OCI-LY7 (cell line): ENCODE results near the gene TM2D3. TPM values are rescaled to one million over a fixed set of nuclear protein-coding genes. Genes with fewer than 3 reads are reported as not detected.

Experiments used
- BruUV-seq: library from RNA; stranded (reverse); fragments of 400-500 nt; replicated peaks from 2 replicates; lab custom pipeline; 2021; lab: Mats Ljungman, UMichigan
- CTCF ChIA-PET: fragments of 300-600 bp; sonication (Branson Sonifier 250); formaldehyde crosslinking; loops from one replicate; lab custom pipeline; 2022; ENCODE audit warnings: antibody characterized with exemption; ENCODE audit not compliant: unreplicated experiment; lab: Charles Lee
- POLR2A ChIA-PET: fragments of 300-600 bp; sonication (Branson Sonifier 250); formaldehyde crosslinking; loops from one replicate; lab custom pipeline; 2022; ENCODE audit warnings: antibody characterized with exemption; lab: Charles Lee
- DNase-seq: peaks from one replicate; pipeline ENCODE4 v3.0.0-alpha.2; 2015; ENCODE audit warnings: low spot score
- H2AFZ ChIP-seq: fragments of 200-600 bp; sonication (generic), shearing (Covaris generic); 2 replicates; pipeline ENCODE4 v1.6.1; 2014; ENCODE audit warnings: mild to moderate bottlenecking, antibody characterized with exemption, low read length, moderate library complexity
- H3K27ac ChIP-seq: fragments of 200-600 bp; sonication (generic); 2 replicates; pipeline ENCODE4 v1.5.1; 2014; ENCODE audit warnings: mixed run types, low read depth, mild to moderate bottlenecking, moderate library complexity, low read length, inconsistent platforms; ENCODE audit not compliant: poor library complexity, severe bottlenecking
- H3K36me3 ChIP-seq: fragments of 200-600 bp; sonication (generic); 2 replicates; pipeline ENCODE4 v1.6.1; 2014; ENCODE audit warnings: mild to moderate bottlenecking, antibody characterized with exemption, low read length, moderate library complexity, mixed read lengths; ENCODE audit not compliant: insufficient read depth
- H3K4me1 ChIP-seq: fragments of 200-600 bp; sonication (generic); 2 replicates; pipeline ENCODE4 v1.5.1; 2014; ENCODE audit warnings: mild to moderate bottlenecking, low read length; ENCODE audit not compliant: insufficient read depth, poor library complexity, severe bottlenecking
- H3K4me2 ChIP-seq: fragments of 200-600 bp; sonication (generic); 2 replicates; pipeline ENCODE4 v1.6.1; 2014; ENCODE audit warnings: mild to moderate bottlenecking, low read length
- H3K4me3 ChIP-seq: fragments of 200-600 bp; sonication (generic); 2 replicates; pipeline ENCODE4 v1.5.1; 2014; ENCODE audit warnings: mild to moderate bottlenecking, low read depth, low read length; ENCODE audit not compliant: poor library complexity, severe bottlenecking
- H3K79me2 ChIP-seq: fragments of 200-600 bp; sonication (generic); 2 replicates; pipeline ENCODE4 v1.6.1; 2016; ENCODE audit warnings: low read depth, mild to moderate bottlenecking, low read length, moderate library complexity, mixed read lengths; ENCODE audit not compliant: insufficient read depth
- H3K9me2 ChIP-seq: fragments of 200-600 bp; sonication (generic); 2 replicates; pipeline ENCODE4 v1.6.1; 2016; ENCODE audit warnings: mild to moderate bottlenecking, low read length, mixed read lengths; ENCODE audit not compliant: insufficient read depth
- H3K9me3 ChIP-seq: fragments of 200-600 bp; sonication (generic); 2 replicates; pipeline ENCODE4 v1.6.1; 2014; ENCODE audit warnings: mild to moderate bottlenecking, mixed run types, low read length, mixed read lengths
- H4K20me1 ChIP-seq: fragments of 200-600 bp; sonication (generic); 2 replicates; pipeline ENCODE4 v1.6.1; 2014; ENCODE audit warnings: mild to moderate bottlenecking, antibody characterized with exemption, low read length, moderate library complexity, mixed read lengths; ENCODE audit not compliant: insufficient read depth
- EZH2phosphoT487 ChIP-seq: fragments of 200-600 bp; sonication (generic); IDR thresholded peaks from 2 replicates; pipeline ENCODE4 v1.6.1; 2018; ENCODE audit warnings: low read depth, borderline replicate concordance, mild to moderate bottlenecking, mixed run types, antibody characterized with exemption, low read length, moderate library complexity, mixed read lengths
- intact Hi-C: fragments of 100-400 bp; cut with micrococcal nuclease; formaldehyde crosslinking; loops from one replicate; pipeline ENCODE4 v1.10.0; 2022; ENCODE audit not compliant: unreplicated experiment
- total RNA-seq, 2 experiments: library from RNA; depleted of rRNA in 1 of 2; stranded (reverse); fragments of >200 nt in 1 of 2; shearing (Covaris generic) in 1 of 2; gene quantifications; 2 replicates each; pipeline ENCODE4 v1.2.3, GENCODE V29; 2014 to 2022
- TF ChIP-seq, protein P1 (sequence below): fragments of 200-600 bp; sonication (generic); conservative IDR thresholded peaks from 2 replicates; pipeline ENCODE4 v1.5.1; 2014; ENCODE audit warnings: mild to moderate bottlenecking, antibody characterized with exemption, low read length, moderate library complexity, mixed read lengths

The TM2D3 gene
- total RNA-seq, 2 experiments from 2014 or later: 33.6 to 39.0 TPM

DNA sequence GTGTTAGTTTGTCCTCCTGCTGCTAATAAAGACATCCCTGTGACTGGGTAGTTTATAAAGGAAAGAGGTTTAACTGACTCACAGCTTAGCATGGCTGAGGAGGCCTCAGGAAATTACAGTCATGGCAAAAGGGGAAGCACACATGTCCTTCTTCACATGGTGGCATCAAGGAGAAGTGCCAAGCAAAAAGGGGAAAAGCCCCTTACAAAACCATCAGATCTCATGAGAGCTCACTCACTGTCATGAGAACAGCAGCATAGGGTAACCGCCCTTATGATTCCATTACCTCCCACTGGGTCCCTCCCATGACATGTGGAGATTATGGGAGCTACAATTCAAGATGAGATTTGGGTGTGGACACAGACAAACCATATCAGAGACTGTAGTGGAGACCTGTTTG, 27.0 kb downstream of the TM2D3 start:
- H2AFZ ChIP-seq: no peak overlapping the region
- H3K4me2 ChIP-seq: no peak overlapping the region
- ChIA-PET CTCF (no interaction called here), POLR2A (no interaction called here)
- H3K9me3 ChIP-seq: no peaks in the 10 kb centered on the region
- no peaks in the 10 kb centered on the region for H3K9me2 ChIP-seq
- intact Hi-C loops: no loop called here
- no TSS peak for BruUV-seq
- H3K4me3 ChIP-seq: no peak overlapping the region
- DNase-seq: no peak
- TF ChIP-seq, protein P1, sequence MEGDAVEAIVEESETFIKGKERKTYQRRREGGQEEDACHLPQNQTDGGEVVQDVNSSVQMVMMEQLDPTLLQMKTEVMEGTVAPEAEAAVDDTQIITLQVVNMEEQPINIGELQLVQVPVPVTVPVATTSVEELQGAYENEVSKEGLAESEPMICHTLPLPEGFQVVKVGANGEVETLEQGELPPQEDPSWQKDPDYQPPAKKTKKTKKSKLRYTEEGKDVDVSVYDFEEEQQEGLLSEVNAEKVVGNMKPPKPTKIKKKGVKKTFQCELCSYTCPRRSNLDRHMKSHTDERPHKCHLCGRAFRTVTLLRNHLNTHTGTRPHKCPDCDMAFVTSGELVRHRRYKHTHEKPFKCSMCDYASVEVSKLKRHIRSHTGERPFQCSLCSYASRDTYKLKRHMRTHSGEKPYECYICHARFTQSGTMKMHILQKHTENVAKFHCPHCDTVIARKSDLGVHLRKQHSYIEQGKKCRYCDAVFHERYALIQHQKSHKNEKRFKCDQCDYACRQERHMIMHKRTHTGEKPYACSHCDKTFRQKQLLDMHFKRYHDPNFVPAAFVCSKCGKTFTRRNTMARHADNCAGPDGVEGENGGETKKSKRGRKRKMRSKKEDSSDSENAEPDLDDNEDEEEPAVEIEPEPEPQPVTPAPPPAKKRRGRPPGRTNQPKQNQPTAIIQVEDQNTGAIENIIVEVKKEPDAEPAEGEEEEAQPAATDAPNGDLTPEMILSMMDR: no peak
- TF ChIP-seq EZH2phosphoT487: no peak
- no peaks in the 10 kb centered on the region for H3K79me2 ChIP-seq
- no peaks in the 10 kb centered on the region for H4K20me1 ChIP-seq
- no peaks in the 10 kb centered on the region for H3K4me1 ChIP-seq
- H3K36me3 ChIP-seq: no peaks in the 10 kb centered on the region
- no peak overlapping the region for H3K27ac ChIP-seq

DNA sequence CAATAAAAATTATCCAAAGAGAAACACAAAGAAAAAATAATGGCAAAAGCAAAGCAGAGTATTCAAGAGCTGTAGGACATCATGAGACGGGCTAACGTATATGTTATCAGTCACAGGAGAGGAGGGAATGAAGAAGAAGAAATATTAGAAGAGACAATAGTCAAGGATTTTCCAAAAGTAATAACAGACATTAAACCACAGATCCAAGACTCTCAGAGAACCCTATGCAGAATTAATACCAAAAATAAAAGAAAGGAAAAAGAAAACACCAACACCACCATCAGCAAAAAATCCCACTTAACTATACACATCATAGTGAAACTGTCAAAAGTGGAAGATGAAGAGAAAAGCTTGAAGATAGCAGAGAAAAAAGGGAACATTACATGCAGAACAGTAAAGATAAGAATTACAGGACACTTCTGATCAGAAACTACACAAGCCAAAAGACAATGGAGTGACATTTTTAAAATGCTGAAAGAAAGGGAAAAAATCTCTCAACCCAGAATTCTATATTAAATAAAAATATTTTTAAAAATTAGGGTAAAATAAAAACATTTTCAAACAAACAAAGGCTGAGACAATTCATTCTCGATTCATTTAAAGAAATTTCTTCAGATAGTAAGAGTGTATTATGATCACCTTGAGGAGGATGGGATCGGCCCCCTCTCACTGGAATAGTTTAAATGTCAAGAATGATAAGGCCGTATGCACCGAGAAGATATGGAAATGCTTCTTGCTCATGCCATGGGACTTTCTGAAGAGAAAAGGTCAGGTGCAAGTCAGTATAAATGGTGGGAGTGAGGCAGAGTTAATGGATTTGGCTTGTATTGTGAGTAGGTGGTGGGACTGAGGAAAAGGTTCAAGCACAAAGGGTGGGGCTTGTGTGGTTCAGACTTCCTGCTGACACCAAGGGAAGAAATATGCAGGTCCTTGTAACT, 28.5 kb downstream of the TM2D3 start:
- H3K9me3 ChIP-seq: no peaks in the 10 kb centered on the region
- H2AFZ ChIP-seq: no peak overlapping the region
- H3K9me2 ChIP-seq: no peaks in the 10 kb centered on the region
- no peaks in the 10 kb centered on the region for H3K4me1 ChIP-seq
- no peak overlapping the region for H3K4me3 ChIP-seq
- DNase-seq: no peak
- H3K27ac ChIP-seq: no peak overlapping the region
- H3K36me3 ChIP-seq: no peaks in the 10 kb centered on the region
- no peak overlapping the region for H3K4me2 ChIP-seq
- H3K79me2 ChIP-seq: no peaks in the 10 kb centered on the region
- BruUV-seq: no TSS peak
- intact Hi-C loops: no loop called here
- TF ChIP-seq, protein P1: no peak
- TF ChIP-seq EZH2phosphoT487: no peak
- ChIA-PET POLR2A (interaction anchor here (1.4 kb wide), 1 partner anchor 17 kb away, joined by 5 read pairs; no protein-coding TSS in a partner anchor), CTCF (no interaction called here)
- H4K20me1 ChIP-seq: no peaks in the 10 kb centered on the region

DNA sequence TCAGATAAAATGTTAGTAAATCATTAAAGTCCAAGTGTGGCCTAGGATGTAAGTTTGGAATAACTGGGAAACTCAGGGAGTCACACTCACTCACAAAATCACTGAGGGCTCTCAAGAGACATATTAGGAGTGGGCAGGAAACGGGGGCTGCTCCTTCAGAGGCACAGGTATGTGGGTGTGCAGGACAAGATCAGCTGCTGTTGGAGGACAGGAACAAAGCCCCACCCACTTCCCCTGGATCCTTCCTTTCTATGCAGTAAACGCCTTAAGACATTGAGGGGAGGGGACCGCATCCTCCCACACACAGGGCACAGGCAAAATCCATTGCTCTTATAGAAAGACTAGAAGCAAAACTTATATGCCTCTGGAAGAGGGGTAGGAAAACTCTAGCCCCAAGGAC, 30.2 kb downstream of the TM2D3 start:
- intact Hi-C loops: no loop called here
- H3K79me2 ChIP-seq: no peaks in the 10 kb centered on the region
- H3K9me3 ChIP-seq: no peaks in the 10 kb centered on the region
- CTCF ChIA-PET: no interaction called here
- no peaks in the 10 kb centered on the region for H3K4me1 ChIP-seq
- H3K4me3 ChIP-seq: no peak overlapping the region
- no peak overlapping the region for H3K4me2 ChIP-seq
- no peaks in the 10 kb centered on the region for H3K9me2 ChIP-seq
- H3K36me3 ChIP-seq: no peaks in the 10 kb centered on the region
- POLR2A ChIA-PET: no interaction called here
- H2AFZ ChIP-seq: no peak overlapping the region
- no TSS peak for BruUV-seq
- TF ChIP-seq, protein P1: no peak
- TF ChIP-seq EZH2phosphoT487: no peak
- no peak overlapping the region for H3K27ac ChIP-seq
- H4K20me1 ChIP-seq: no peaks in the 10 kb centered on the region
- DNase-seq: no peak
